Hepatocyte (in vitro differentiated cells): Measurements from ENCODE around the gene NOL8.

Source experiments
- CTCF ChIP-seq: fragments of 200-600 bp; sonication (generic); IDR thresholded peaks from 2 replicates; pipeline ENCODE4 v1.5.1; 2016; ENCODE audit warnings: antibody characterized with exemption, mild to moderate bottlenecking; ENCODE audit not compliant: poor library complexity
- EZH2 ChIP-seq: fragments of 200-600 bp; sonication (generic); IDR thresholded peaks from 2 replicates; pipeline ENCODE4 v1.6.1; 2016; ENCODE audit warnings: antibody characterized with exemption, mild to moderate bottlenecking, borderline replicate concordance
- EZH2phosphoT487 ChIP-seq: fragments of 200-600 bp; sonication (generic); IDR thresholded peaks from one replicate; pipeline ENCODE4 v1.6.1; 2018; ENCODE audit warnings: antibody characterized with exemption, mild to moderate bottlenecking, low read depth, moderate library complexity; ENCODE audit not compliant: unreplicated experiment, severe bottlenecking

GRCh38 chr9:92257327-92257726, 67.8 kb downstream of the NOL8 start:
- no peak for TF ChIP-seq CTCF
- TF ChIP-seq EZH2phosphoT487, result no peak
- no peak for TF ChIP-seq EZH2
